Endometrial microvascular endothelial cells (primary cell): ENCODE results near the gene EHD1. TPM values are rescaled to one million over a fixed set of nuclear protein-coding genes. Genes with fewer than 3 reads are reported as not detected.

Source experiments
- in situ Hi-C: cut with HindIII; loops from 2 replicates; pipeline ENCODE4 v1.10.0; 2017; ENCODE audit warnings: low sequenced_read_pairs, low pct_unique_long_range_greater_than_20kb; ENCODE audit errors: inconsistent ontology term
- total RNA-seq: library from RNA; depleted of rRNA; stranded (reverse); fragments of >200 nt; gene quantifications from one replicate; pipeline ENCODE4 v1.2.3, GENCODE V29; 2015; ENCODE audit errors: inconsistent ontology term

Gene EHD1
- total RNA-seq, 1 donor from 2014 or later = 202 TPM

GRCh38 chr11:64911142-64911541 is 32.7 kb upstream of the EHD1 start:
- in situ Hi-C loops = no loop called here

GRCh38 chr11:64910451-64911093 is 32.2 kb upstream of the EHD1 start:
- in situ Hi-C loops = no loop called here

DNA sequence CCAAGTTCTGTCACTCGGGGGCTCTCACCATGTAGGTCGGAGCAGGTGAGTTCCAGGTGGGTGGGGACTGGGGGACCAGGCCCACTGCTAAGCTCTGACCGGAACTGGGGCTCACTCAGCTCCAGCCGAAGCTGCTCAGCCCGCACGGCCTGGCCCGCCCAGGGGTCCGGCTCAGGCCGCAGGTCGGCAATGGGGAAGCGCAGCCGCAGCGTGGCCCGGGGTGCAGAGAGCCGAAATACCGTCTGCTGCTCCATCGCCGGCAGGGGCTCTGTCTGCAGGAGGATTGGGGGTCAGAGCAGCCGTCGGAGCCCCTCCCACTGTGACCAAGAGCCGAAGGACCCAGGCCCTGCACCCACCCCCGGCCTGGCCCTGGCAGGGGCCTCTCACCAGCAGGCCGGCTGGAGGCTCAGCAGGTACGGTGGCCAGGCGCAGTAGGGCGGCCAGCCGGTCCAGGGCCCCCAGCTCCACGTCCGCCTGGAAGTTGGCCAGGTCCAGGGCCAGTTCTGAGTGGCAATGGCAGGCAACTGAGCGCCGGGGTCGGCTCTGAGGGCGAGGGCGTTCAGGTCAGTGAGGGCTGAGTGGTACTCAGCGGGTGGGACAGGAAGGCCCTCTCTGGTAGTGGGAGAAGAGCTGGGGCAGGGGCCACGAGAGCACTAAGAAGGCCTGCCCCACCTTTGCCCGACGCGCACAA is 31.4 kb upstream of the EHD1 start:
- in situ Hi-C loops = no loop called here

- in situ Hi-C loops = no loop called here
Measured at GRCh38 chr11:64908766-64909165, 30.3 kb upstream of the EHD1 start.

GRCh38 chr11:64906314-64906635 is 27.9 kb upstream of the EHD1 start:
- in situ Hi-C loops = no loop called here

DNA sequence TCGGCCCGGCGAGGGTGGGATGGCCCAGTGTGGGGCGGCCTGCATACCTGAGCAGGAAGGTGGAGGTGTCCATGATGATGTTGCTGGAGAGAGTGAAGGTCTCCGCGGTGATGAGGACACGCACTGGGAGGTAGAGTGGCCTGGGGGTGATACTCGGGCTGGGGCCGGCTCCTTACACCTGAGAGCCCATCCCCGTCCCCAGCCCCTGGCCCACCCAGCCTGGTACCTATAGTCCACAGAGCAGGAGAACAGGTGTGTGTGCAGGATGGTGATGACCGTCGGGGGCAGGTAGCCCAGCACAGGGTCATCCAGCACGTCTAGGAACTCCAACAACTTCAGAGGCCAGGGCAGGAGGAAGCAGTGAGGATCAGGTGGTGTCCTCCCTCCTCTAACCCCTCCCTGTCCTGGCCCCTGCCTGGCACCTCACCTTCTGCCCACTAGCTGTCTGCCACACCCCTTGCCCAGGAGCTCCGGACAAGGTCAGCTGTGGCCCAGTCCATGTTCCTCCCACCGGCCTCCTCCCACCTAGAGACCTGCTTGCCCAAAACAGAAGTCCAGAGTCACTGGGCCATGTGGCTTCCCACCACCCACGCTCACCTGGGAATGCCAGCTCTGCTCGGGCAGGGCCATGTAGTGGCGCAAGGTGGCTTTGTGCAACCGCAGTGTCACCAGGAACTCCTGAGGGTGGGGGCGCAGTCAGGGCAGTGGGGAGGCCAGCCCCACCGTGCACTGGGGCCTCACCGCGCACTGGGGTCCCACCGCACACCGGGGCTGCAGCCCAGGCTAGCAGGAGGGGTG is 27.3 kb upstream of the EHD1 start:
- in situ Hi-C loops = no loop called here

DNA sequence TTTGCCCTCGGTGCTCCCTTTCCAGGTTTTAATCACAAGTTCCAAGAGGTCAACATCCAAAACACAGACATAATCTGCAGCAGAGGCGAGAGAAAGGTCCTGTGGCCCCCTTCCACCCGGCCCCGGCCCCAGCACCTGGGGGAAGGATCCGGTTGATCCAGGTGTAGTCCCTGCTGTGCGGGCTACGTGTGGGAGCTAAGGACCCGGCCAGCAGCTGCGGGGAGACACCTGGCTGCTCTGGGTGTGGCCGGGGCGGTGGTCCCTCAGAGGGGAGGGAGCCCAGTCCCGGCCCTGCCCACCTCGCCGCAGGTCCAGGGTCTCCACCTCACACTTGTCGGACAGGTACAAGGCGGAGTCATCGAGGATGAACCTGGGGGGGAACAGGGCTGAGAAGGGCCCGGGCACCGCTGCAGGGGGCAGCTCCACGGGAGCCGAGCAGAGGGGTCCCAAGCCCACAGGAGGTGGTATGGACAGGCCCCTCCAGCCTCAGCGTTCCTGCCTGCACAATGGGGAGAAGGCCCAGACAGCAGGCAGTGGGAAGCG is 24.9 kb upstream of the EHD1 start:
- in situ Hi-C loops = no loop called here

DNA sequence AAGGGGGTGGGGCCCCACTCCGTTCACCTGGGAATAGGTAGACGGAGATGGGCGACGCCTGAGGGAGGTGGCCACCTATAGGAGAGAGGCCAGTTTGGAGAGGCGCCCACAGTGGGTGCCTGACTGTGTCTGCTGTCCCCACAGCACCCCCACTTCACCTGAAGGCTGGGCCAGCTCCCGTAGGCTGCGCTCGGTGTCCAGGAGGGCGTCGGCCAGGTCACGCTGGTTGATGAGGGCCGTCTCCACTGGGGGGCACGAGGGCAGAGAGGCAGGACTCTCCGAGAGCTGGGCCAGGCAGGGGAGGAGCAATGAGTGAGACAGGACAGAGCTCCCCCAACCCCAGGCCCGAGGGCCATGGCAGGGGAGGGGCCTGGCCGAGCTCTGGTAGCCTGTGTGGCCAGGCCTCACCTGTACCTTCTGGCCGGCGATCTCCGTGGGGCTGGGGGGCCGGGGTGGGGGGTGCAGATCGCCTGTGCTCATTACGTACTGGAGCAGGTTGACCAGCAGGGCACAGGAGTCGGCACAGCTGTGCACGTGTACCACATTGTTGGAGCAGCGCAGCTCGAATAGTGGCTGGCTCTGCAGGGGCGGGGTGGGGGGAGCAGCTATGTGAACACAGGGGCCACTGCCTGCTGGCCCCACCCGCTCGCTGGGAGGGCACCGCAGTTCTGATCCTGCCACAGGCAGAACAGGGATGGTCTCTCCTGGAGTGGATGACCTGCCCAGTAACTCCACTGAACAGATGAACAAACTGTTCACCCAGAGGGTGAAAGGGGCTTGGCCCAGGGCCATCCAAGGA is 23.9 kb upstream of the EHD1 start:
- in situ Hi-C loops = no loop called here

DNA sequence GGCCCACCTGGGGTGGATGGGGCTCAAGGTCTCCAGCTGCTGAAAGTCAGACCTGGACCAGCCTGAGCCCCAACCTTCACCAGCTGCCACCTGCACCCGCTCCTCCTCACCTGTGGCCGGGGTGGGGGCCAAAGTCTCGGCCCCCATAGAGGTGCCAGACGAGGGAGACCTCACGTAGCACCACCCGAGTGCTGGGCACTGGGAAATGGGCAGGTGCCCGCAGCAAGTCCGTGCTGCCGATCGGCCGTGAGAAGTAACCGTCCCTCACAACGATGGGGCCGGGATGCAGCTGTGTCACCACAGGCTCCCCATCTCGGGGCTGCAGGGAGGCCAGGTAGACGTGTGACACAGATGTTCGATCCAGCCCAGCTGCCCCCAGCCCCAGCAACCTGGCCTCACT is 22.4 kb upstream of the EHD1 start:
- in situ Hi-C loops = no loop called here

DNA sequence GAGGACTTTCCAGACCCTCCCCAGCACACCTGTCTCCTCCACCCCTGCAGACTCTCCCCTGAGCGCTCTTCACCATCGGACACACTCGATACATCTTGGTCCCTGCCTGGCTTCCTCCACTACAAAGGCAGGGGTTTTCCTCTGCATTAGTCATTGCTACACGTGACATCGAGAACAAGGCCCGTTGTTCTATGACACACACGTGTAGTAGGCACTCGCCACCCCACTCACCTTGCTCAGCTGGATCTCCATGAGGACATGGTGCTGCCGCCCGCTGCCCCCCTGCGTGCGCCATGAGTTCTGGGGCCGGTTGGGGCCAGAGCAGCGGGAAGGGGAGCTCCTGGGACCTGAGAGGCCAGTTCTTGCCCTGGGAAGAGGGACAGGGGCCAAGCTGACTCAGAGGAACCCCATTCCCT is 21.9 kb upstream of the EHD1 start:
- in situ Hi-C loops = no loop called here

GRCh38 chr11:64898541-64898940 is 20.1 kb upstream of the EHD1 start:
- in situ Hi-C loops = loop anchor here (10.0 kb wide), 1 partner anchor 54 kb away; the partner anchor contains the start of gene CDC42BPG

DNA sequence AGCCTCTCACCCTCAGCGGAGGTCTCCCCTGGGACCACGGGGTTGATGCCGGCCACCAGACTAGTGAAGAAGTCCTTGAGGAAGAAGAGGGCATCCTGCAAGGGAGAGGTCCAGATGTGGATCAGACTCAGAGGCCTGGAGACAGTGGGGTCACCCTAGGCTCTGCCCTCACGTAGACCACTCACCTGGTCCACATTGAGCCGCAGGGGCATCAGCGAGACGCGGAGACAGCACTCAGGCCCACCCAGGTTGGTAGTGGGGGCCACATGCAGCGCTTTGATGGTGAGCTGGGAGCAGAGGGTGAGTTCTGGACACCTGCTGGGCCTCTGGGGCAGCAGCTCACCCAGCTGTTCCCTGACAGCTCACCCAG is 19.6 kb upstream of the EHD1 start:
- in situ Hi-C loops = loop anchor here (10.0 kb wide), 1 partner anchor 53 kb away; the partner anchor contains the start of gene CDC42BPG

GRCh38 chr11:64897381-64898075 is 19.1 kb upstream of the EHD1 start:
- in situ Hi-C loops = loop anchor here (10.0 kb wide), 1 partner anchor 53 kb away; the partner anchor contains the start of gene CDC42BPG

GRCh38 chr11:64896448-64897022 is 18.1 kb upstream of the EHD1 start:
- in situ Hi-C loops = loop anchor here (10.0 kb wide), 1 partner anchor 52 kb away; the partner anchor contains the start of gene CDC42BPG

GRCh38 chr11:64894812-64895452 is 16.5 kb upstream of the EHD1 start:
- in situ Hi-C loops = loop anchor here (10.0 kb wide), 1 partner anchor 50 kb away; the partner anchor contains the start of gene CDC42BPG

DNA sequence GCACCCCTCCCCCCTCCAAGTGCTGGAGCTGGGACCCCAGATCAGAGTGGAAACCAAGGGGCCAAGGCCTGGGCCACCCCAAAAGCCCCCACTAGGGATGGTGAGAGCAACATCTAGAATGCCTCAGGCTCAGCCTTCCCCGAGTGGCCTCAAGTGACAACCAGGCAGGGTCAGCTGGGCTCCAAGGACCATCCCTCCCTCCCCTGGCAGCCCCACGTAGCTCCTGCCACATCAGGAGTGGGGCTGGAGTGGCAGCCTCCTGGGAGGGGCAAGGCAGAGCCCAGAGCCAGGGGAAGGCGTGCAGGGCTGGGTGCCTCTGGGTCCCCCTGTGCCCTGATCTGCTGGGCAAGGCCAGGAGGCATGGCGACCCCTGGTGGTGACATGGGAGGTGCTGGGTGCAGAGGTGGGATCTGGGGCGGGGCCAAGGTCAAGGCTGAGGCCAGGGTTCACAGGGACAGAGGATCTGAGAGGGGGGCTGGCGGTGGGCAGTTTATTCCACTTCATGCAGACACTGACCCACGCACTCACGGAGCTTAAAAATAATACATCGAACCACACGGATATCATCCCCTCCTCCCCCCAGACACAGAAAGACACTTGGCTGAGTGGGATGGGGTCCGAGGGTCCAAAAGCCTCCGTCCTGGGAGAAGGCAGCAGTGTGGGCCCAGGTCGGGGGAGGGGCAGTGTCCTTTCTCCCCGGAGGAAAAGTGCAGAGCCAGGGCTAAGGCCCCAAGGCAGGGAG is 15.8 kb upstream of the EHD1 start:
- in situ Hi-C loops = loop anchor here (10.0 kb wide), 1 partner anchor 49 kb away; the partner anchor contains the start of gene CDC42BPG
